ENCODE results near the gene SPSB3. TPM values are rescaled to one million over a fixed set of nuclear protein-coding genes. Genes with fewer than 3 reads are reported as not detected.

SPSB3 gene
- total and polyA plus RNA-seq, 2 experiments from 2014 or later: 27.1 to 34.7 TPM

DNA sequence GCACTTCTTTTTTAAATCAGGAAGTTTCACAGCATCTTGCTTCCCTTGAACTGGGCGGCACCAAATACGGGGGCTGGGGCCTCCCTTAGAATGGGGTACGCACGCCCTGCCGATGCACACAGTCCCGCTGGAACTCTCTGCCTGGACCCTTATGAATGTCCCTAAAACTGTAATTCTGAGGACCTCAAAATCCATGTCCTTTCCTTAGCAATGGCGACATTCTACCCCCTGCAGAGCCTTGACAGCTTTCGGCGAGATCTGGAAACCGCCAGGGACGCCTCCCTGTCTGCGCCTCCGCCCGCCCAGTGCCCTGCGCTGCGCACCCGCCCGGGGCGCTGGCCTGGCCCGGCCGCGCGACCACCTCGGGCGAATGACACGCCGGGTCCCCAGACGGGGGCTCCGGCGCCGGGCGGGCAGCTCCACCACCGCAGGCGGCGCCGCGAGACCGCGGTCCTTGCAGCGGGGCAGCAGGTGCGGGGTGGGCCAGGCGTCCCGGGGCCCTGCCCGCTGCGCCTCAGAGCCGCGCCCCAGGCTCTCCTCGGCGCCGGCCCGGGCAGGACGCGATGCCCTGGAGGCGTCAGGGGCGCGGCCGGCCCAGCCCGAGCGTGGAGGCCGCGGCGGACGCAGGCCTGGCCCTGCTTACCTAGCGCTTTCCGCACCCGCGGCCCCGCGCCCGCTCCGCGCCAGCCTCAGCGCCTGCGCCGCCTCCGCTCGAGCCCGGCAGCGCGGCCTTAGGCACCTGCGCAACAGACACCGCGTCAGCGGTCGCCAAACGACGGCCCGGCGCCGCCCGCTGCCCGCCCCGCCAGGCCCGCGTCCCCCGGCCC, 43.7 kb upstream of the SPSB3 start:
- H3K9me2 ChIP-seq (ENCODE audit: insufficient read depth): no peaks in the 10 kb centered on the region
- H3K4me2 ChIP-seq: peak overlapping the region; percentile 85
- no peaks in the 10 kb centered on the region for H3K27me3 ChIP-seq (ENCODE audit: insufficient read depth)
- Mint-ChIP-seq H3K27me3 (ENCODE audit: insufficient read depth, low read depth, poor library complexity) (peaks cover 19% of the 10 kb centered on the region), H3K4me1 (peaks cover 9% of the 10 kb centered on the region), H3K4me3 (peak overlapping the region; percentile 73), H3K27ac (no peak overlapping the region), H3K36me3 (ENCODE audit: low read depth) (peaks cover 2% of the 10 kb centered on the region; the same call in 1 of the 3 replicates), H3K9me3 (peaks cover 3% of the 10 kb centered on the region; the same call in 1 of the 3 replicates)
- peak; percentile 31 for ATAC-seq
- H4K20me1 ChIP-seq (replicated peaks; ENCODE audit: insufficient read depth): no peaks in the 10 kb centered on the region; the same call in 1 of the 2 replicates
- peak overlapping the region; percentile 65 for H3K4me3 ChIP-seq
- H3K79me2 ChIP-seq (replicated peaks; ENCODE audit: insufficient read depth): peaks cover 25% of the 10 kb centered on the region
- H3F3A ChIP-seq (replicated peaks; ENCODE audit: low read depth): 0 out of 2 replicates have a peak, but pooled peaks cover 6% of the 10 kb centered on the region
- peak overlapping the region; percentile 14; the same call in 1 of the 2 replicates for H2AFZ ChIP-seq
- no peak overlapping the region for H3K27ac ChIP-seq (ENCODE audit: low read depth)
- peak; percentile 76 for DNase-seq (ENCODE audit: low spot score)
- TF ChIP-seq STAT1 (IDR thresholded peaks at IDR 0.05; ENCODE audit: unreplicated experiment): no peak
- TF ChIP-seq, protein P1, sequence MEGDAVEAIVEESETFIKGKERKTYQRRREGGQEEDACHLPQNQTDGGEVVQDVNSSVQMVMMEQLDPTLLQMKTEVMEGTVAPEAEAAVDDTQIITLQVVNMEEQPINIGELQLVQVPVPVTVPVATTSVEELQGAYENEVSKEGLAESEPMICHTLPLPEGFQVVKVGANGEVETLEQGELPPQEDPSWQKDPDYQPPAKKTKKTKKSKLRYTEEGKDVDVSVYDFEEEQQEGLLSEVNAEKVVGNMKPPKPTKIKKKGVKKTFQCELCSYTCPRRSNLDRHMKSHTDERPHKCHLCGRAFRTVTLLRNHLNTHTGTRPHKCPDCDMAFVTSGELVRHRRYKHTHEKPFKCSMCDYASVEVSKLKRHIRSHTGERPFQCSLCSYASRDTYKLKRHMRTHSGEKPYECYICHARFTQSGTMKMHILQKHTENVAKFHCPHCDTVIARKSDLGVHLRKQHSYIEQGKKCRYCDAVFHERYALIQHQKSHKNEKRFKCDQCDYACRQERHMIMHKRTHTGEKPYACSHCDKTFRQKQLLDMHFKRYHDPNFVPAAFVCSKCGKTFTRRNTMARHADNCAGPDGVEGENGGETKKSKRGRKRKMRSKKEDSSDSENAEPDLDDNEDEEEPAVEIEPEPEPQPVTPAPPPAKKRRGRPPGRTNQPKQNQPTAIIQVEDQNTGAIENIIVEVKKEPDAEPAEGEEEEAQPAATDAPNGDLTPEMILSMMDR (conservative IDR thresholded peaks at IDR 0.05; ENCODE audit: low read depth in 2 of 2): no peak
- no peak for TF ChIP-seq JUNB (IDR thresholded peaks at IDR 0.05; ENCODE audit: unreplicated experiment)
- TF ChIP-seq EZH2 (IDR thresholded peaks at IDR 0.05; ENCODE audit: low read depth, unreplicated experiment): no peak
- TF ChIP-seq EZH2phosphoT487 (IDR thresholded peaks at IDR 0.05; ENCODE audit: unreplicated experiment): no peak
- TF ChIP-seq POLR2AphosphoS5 (IDR thresholded peaks at IDR 0.05; ENCODE audit: low read depth): no peak
- TF ChIP-seq CREB1 (CRISPR knock-in tag; IDR thresholded peaks at IDR 0.05; ENCODE audit: low read depth): no peak
- TF ChIP-seq, protein P2, sequence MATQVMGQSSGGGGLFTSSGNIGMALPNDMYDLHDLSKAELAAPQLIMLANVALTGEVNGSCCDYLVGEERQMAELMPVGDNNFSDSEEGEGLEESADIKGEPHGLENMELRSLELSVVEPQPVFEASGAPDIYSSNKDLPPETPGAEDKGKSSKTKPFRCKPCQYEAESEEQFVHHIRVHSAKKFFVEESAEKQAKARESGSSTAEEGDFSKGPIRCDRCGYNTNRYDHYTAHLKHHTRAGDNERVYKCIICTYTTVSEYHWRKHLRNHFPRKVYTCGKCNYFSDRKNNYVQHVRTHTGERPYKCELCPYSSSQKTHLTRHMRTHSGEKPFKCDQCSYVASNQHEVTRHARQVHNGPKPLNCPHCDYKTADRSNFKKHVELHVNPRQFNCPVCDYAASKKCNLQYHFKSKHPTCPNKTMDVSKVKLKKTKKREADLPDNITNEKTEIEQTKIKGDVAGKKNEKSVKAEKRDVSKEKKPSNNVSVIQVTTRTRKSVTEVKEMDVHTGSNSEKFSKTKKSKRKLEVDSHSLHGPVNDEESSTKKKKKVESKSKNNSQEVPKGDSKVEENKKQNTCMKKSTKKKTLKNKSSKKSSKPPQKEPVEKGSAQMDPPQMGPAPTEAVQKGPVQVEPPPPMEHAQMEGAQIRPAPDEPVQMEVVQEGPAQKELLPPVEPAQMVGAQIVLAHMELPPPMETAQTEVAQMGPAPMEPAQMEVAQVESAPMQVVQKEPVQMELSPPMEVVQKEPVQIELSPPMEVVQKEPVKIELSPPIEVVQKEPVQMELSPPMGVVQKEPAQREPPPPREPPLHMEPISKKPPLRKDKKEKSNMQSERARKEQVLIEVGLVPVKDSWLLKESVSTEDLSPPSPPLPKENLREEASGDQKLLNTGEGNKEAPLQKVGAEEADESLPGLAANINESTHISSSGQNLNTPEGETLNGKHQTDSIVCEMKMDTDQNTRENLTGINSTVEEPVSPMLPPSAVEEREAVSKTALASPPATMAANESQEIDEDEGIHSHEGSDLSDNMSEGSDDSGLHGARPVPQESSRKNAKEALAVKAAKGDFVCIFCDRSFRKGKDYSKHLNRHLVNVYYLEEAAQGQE (IDR thresholded peaks at IDR 0.05; ENCODE audit: unreplicated experiment): no peak
- TF ChIP-seq, protein P3, sequence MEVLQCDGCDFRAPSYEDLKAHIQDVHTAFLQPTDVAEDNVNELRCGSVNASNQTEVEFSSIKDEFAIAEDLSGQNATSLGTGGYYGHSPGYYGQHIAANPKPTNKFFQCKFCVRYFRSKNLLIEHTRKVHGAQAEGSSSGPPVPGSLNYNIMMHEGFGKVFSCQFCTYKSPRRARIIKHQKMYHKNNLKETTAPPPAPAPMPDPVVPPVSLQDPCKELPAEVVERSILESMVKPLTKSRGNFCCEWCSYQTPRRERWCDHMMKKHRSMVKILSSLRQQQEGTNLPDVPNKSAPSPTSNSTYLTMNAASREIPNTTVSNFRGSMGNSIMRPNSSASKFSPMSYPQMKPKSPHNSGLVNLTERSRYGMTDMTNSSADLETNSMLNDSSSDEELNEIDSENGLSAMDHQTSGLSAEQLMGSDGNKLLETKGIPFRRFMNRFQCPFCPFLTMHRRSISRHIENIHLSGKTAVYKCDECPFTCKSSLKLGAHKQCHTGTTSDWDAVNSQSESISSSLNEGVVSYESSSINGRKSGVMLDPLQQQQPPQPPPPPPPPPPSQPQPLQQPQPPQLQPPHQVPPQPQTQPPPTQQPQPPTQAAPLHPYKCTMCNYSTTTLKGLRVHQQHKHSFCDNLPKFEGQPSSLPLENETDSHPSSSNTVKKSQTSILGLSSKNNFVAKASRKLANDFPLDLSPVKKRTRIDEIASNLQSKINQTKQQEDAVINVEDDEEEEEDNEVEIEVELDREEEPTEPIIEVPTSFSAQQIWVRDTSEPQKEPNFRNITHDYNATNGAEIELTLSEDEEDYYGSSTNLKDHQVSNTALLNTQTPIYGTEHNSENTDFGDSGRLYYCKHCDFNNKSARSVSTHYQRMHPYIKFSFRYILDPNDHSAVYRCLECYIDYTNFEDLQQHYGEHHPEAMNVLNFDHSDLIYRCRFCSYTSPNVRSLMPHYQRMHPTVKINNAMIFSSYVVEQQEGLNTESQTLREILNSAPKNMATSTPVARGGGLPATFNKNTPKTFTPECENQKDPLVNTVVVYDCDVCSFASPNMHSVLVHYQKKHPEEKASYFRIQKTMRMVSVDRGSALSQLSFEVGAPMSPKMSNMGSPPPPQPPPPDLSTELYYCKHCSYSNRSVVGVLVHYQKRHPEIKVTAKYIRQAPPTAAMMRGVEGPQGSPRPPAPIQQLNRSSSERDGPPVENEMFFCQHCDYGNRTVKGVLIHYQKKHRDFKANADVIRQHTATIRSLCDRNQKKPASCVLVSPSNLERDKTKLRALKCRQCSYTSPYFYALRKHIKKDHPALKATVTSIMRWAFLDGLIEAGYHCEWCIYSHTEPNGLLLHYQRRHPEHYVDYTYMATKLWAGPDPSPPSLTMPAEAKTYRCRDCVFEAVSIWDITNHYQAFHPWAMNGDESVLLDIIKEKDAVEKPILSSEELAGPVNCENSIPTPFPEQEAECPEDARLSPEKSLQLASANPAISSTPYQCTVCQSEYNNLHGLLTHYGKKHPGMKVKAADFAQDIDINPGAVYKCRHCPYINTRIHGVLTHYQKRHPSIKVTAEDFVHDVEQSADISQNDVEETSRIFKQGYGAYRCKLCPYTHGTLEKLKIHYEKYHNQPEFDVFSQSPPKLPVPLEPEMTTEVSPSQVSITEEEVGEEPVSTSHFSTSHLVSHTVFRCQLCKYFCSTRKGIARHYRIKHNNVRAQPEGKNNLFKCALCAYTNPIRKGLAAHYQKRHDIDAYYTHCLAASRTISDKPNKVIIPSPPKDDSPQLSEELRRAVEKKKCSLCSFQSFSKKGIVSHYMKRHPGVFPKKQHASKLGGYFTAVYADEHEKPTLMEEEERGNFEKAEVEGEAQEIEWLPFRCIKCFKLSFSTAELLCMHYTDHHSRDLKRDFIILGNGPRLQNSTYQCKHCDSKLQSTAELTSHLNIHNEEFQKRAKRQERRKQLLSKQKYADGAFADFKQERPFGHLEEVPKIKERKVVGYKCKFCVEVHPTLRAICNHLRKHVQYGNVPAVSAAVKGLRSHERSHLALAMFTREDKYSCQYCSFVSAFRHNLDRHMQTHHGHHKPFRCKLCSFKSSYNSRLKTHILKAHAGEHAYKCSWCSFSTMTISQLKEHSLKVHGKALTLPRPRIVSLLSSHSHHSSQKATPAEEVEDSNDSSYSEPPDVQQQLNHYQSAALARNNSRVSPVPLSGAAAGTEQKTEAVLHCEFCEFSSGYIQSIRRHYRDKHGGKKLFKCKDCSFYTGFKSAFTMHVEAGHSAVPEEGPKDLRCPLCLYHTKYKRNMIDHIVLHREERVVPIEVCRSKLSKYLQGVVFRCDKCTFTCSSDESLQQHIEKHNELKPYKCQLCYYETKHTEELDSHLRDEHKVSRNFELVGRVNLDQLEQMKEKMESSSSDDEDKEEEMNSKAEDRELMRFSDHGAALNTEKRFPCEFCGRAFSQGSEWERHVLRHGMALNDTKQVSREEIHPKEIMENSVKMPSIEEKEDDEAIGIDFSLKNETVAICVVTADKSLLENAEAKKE (CRISPR knock-in tag; IDR thresholded peaks at IDR 0.05): no peak
- no peak for TF ChIP-seq ZNF114 (CRISPR knock-in tag; IDR thresholded peaks at IDR 0.05)
- TF ChIP-seq NANOG (IDR thresholded peaks at IDR 0.05; ENCODE audit: borderline replicate concordance): no peak
- TF ChIP-seq, protein P4, sequence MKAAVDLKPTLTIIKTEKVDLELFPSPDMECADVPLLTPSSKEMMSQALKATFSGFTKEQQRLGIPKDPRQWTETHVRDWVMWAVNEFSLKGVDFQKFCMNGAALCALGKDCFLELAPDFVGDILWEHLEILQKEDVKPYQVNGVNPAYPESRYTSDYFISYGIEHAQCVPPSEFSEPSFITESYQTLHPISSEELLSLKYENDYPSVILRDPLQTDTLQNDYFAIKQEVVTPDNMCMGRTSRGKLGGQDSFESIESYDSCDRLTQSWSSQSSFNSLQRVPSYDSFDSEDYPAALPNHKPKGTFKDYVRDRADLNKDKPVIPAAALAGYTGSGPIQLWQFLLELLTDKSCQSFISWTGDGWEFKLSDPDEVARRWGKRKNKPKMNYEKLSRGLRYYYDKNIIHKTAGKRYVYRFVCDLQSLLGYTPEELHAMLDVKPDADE (IDR thresholded peaks at IDR 0.05): no peak
- TF ChIP-seq ZNF331 (CRISPR knock-in tag; IDR thresholded peaks at IDR 0.05; ENCODE audit: low read depth): no peak
- H3K4me1 ChIP-seq (ENCODE audit: insufficient read depth): peaks cover 17% of the 10 kb centered on the region
- H3K36me3 ChIP-seq (ENCODE audit: insufficient read depth): no peaks in the 10 kb centered on the region

Data from GM23338 (cell line).